Esophagus squamous epithelium (tissue), 4 donors: Measurements from ENCODE around the gene VRTN.

Experiments used
- CTCF ChIP-seq, 6 experiments: fragments of 450-650 bp in 4 of 6; fragments of 200-600 bp in 2 of 6; sonication (generic) in 2 of 6; IDR thresholded peaks; one replicate each; pipeline ENCODE4 v1.5.1; 2016 to 2019; ENCODE audit warnings: antibody characterized with exemption in 6 of 6, mild to moderate bottlenecking in 4 of 6, moderate library complexity in 4 of 6
- POLR2A ChIP-seq, 4 donors: fragments of 450-650 bp; IDR thresholded peaks; one replicate each; pipeline ENCODE4 v1.6.1; 2017; ENCODE audit warnings: antibody characterized with exemption in 4 of 4, mild to moderate bottlenecking in 4 of 4, moderate library complexity in 3 of 4

- TF ChIP-seq POLR2A (IDR thresholded peaks at IDR 0.05) (no peak), CTCF (IDR thresholded peaks at IDR 0.05) (no peak)
Observed at GRCh38 chr14:74348735-74349463, 628 bp downstream of the VRTN start.
